H9 (cell line): ENCODE data around the gene PPP1R26. TPM values are rescaled to one million over a fixed set of nuclear protein-coding genes. Genes with fewer than 3 reads are reported as not detected.

Experiments used
- DNase-seq: peaks from one replicate; pipeline ENCODE4 v3.0.0-alpha.2; 2017
- H2AFZ ChIP-seq: one replicate; pipeline ENCODE4 v1.6.1; 2013; ENCODE audit warnings: mild to moderate bottlenecking, low read length, control low read depth, moderate library complexity
- H2AK5ac ChIP-seq: 2 replicates; pipeline ENCODE4 v1.6.1; 2013; ENCODE audit warnings: low read length, control low read depth, mixed read lengths; ENCODE audit not compliant: insufficient read length
- H2BK120ac ChIP-seq: one replicate; pipeline ENCODE4 v1.6.1; 2013; ENCODE audit warnings: low read depth, mild to moderate bottlenecking, low read length, control low read depth, inconsistent platforms; ENCODE audit not compliant: poor library complexity, severe bottlenecking
- H2BK12ac ChIP-seq: 2 replicates; pipeline ENCODE4 v1.6.1; 2013; ENCODE audit warnings: low read length, control low read depth, mixed read lengths, low read depth; ENCODE audit not compliant: insufficient read length
- H2BK15ac ChIP-seq: 2 replicates; pipeline ENCODE4 v1.6.1; 2013; ENCODE audit warnings: low read depth, low read length, control low read depth
- H2BK20ac ChIP-seq: one replicate; pipeline ENCODE4 v1.6.1; 2013; ENCODE audit warnings: low read depth, mild to moderate bottlenecking, low read length, control low read depth, inconsistent platforms; ENCODE audit not compliant: poor library complexity, severe bottlenecking
- H2BK5ac ChIP-seq: 2 replicates; pipeline ENCODE4 v1.6.1; 2013; ENCODE audit warnings: low read length, control low read depth, mixed read lengths; ENCODE audit not compliant: insufficient read length
- H3K14ac ChIP-seq: 2 replicates; pipeline ENCODE4 v1.6.1; 2013; ENCODE audit warnings: low read length, control low read depth; ENCODE audit not compliant: insufficient read depth
- H3K18ac ChIP-seq: 2 replicates; pipeline ENCODE4 v1.6.1; 2013; ENCODE audit warnings: low read depth, mild to moderate bottlenecking, mixed read lengths, low read length, control low read depth; ENCODE audit not compliant: insufficient read length
- H3K23ac ChIP-seq: 2 replicates; pipeline ENCODE4 v1.6.1; 2013; ENCODE audit warnings: low read length, control low read depth, mixed read lengths, low read depth; ENCODE audit not compliant: insufficient read length
- H3K23me2 ChIP-seq: 2 replicates; pipeline ENCODE4 v1.6.1; 2013; ENCODE audit warnings: low read depth, mild to moderate bottlenecking, mixed read lengths, low read length, control low read depth; ENCODE audit not compliant: insufficient read length, poor library complexity, severe bottlenecking
- H3K27ac ChIP-seq: 2 replicates; pipeline ENCODE4 v1.5.1; 2013; ENCODE audit warnings: low read length, control low read depth, mixed read lengths, low read depth; ENCODE audit not compliant: insufficient read length
- H3K27me3 ChIP-seq: 2 replicates; pipeline ENCODE4 v1.6.1; 2013; ENCODE audit warnings: low read length, control low read depth, inconsistent platforms; ENCODE audit not compliant: insufficient read depth
- H3K4ac ChIP-seq: 2 replicates; pipeline ENCODE4 v1.6.1; 2013; ENCODE audit warnings: low read depth, mild to moderate bottlenecking, control low read depth, inconsistent platforms, low read length, moderate library complexity
- H3K4me1 ChIP-seq: 2 replicates; pipeline ENCODE4 v1.6.1; 2013; ENCODE audit warnings: low read length, control low read depth, inconsistent platforms; ENCODE audit not compliant: insufficient read depth
- H3K4me2 ChIP-seq: 2 replicates; pipeline ENCODE4 v1.6.1; 2013; ENCODE audit warnings: low read length, control low read depth, mixed read lengths; ENCODE audit not compliant: insufficient read length, insufficient read depth
- H3K56ac ChIP-seq: 2 replicates; pipeline ENCODE4 v1.6.1; 2013; ENCODE audit warnings: low read depth, mild to moderate bottlenecking, mixed read lengths, low read length, control low read depth; ENCODE audit not compliant: insufficient read length
- H3K79me1 ChIP-seq: 2 replicates; pipeline ENCODE4 v1.6.1; 2013; ENCODE audit warnings: low read depth, mild to moderate bottlenecking, moderate library complexity, low read length, control low read depth, inconsistent platforms; ENCODE audit not compliant: insufficient read depth, poor library complexity, severe bottlenecking
- H3K79me2 ChIP-seq: 2 replicates; pipeline ENCODE4 v1.6.1; 2013; ENCODE audit warnings: low read length, control low read depth, inconsistent platforms; ENCODE audit not compliant: insufficient read depth
- H3K9ac ChIP-seq: 2 replicates; pipeline ENCODE4 v1.6.1; 2013; ENCODE audit warnings: low read length, control low read depth, mixed read lengths; ENCODE audit not compliant: insufficient read length; ENCODE audit errors: extremely low read depth
- H3K9me3 ChIP-seq: one replicate; pipeline ENCODE4 v1.6.1; 2013; ENCODE audit warnings: low read depth, low read length, inconsistent platforms; ENCODE audit not compliant: control insufficient read depth
- H3T11ph ChIP-seq: one replicate; pipeline ENCODE4 v1.6.1; 2013; ENCODE audit warnings: mild to moderate bottlenecking, low read length, control low read depth, inconsistent platforms
- H4K20me1 ChIP-seq: one replicate; pipeline ENCODE4 v1.6.1; 2013; ENCODE audit not compliant: control insufficient read depth, insufficient read length, insufficient read depth
- H4K5ac ChIP-seq: 2 replicates; pipeline ENCODE4 v1.6.1; 2013; ENCODE audit warnings: low read depth, mild to moderate bottlenecking, mixed read lengths, low read length, control low read depth; ENCODE audit not compliant: insufficient read length
- H4K8ac ChIP-seq: replicated peaks from 2 replicates; pipeline ENCODE4 v1.6.1; 2013; ENCODE audit warnings: low read length, control low read depth, mixed read lengths, low read depth; ENCODE audit not compliant: insufficient read length
- H4K91ac ChIP-seq: 2 replicates; pipeline ENCODE4 v1.6.1; 2013; ENCODE audit warnings: low read depth, mild to moderate bottlenecking, moderate library complexity, mixed read lengths, low read length, control low read depth; ENCODE audit not compliant: insufficient read length
- H3K27ac Mint-ChIP-seq, 3 experiments: 2 replicates in 2 of 3; 3 replicates in 1 of 3; pipeline ENCODE4 v1.8.0; 2020 to 2021; ENCODE audit warnings: mixed read lengths in 3 of 3, mild to moderate bottlenecking in 1 of 3, moderate library complexity in 1 of 3
- H3K27me3 Mint-ChIP-seq: 2 replicates; pipeline ENCODE4 v1.8.0; 2021; ENCODE audit warnings: low read depth, mild to moderate bottlenecking, moderate library complexity, mixed read lengths
- H3K36me3 Mint-ChIP-seq, 3 experiments: 2 replicates in 2 of 3; 3 replicates in 1 of 3; pipeline ENCODE4 v1.8.0; 2020 to 2021; ENCODE audit warnings: low read depth in 3 of 3, mixed read lengths in 3 of 3; ENCODE audit not compliant: insufficient read depth in 1 of 3
- H3K4me1 Mint-ChIP-seq, 2 experiments: 2 replicates each; pipeline ENCODE4 v1.8.0; 2020; ENCODE audit warnings: mixed read lengths in 2 of 2
- H3K4me3 Mint-ChIP-seq, 2 experiments: 2 replicates in 1 of 2; 3 replicates in 1 of 2; pipeline ENCODE4 v1.8.0; 2020 to 2021; ENCODE audit warnings: mild to moderate bottlenecking in 2 of 2, mixed read lengths in 2 of 2, moderate library complexity in 1 of 2
- H3K9me3 Mint-ChIP-seq, 2 experiments: 2 replicates in 1 of 2; 3 replicates in 1 of 2; pipeline ENCODE4 v1.8.0; 2020; ENCODE audit warnings: mild to moderate bottlenecking in 2 of 2, mixed read lengths in 2 of 2, moderate library complexity in 1 of 2
- CTCF ChIP-seq: fragments of 200-600 bp; sonication (generic); conservative IDR thresholded peaks from 3 replicates; pipeline ENCODE4 v1.8.0; 2021; ENCODE audit warnings: antibody characterized with exemption, mild to moderate bottlenecking
- WGBS: extraction: QIAGEN DNeasy Blood & Tissue Kit; methylation state at CpG from one replicate; pipeline ENCODE4 v1.1.7; 2013; ENCODE audit warnings: missing lambda C conversion rate, low lambda C conversion rate, mixed read lengths; ENCODE audit not compliant: insufficient read length; ENCODE audit errors: extremely low coverage; 5-methylcytosine and 5-hydroxymethylcytosine counted together
- total RNA-seq: library from RNA; stranded (reverse); gene quantifications from 2 replicates; pipeline ENCODE4 v1.2.1, GENCODE V29; 2021

Gene PPP1R26
- total RNA-seq, 1 experiment from 2014 or later: 38.0 TPM

DNA sequence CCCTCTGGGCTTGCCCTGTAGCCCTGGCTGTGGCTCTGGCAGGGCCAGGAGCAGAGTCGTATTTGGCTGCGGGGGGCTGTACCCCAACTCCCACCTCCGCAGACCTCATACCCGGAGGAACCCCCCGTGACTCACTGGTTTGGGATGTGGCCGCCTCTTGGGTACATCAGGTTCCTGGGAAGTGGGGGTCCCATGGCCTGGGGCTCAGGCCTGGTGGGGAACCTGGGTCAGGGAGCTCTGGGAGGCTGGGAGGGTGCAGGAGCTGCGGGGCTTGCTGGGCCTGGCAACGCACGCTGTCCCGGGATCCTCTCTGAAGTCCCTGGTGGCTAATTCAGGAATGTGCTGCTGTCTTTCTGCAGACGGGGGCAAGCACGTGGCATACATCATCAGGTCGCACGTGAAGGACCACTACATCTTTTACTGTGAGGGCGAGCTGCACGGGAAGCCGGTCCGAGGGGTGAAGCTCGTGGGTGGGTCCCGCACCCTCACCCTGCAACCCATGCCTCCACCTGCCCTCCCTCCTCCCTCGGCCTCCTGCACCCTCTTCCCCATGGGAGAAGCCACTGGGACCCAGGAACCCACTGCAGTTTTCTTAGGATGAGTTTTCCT is 44.0 kb downstream of the PPP1R26 start:
- no peaks in the 10 kb centered on the region for H3K23me2 ChIP-seq
- H3K18ac ChIP-seq: no peak overlapping the region
- no peaks in the 10 kb centered on the region for H3K79me1 ChIP-seq
- H4K20me1 ChIP-seq: no peaks in the 10 kb centered on the region
- H3T11ph ChIP-seq: no peak overlapping the region
- no peaks in the 10 kb centered on the region for H3K9me3 ChIP-seq
- no peak overlapping the region for H3K23ac ChIP-seq
- H4K5ac ChIP-seq: no peak overlapping the region
- peaks cover 4 to 11% of the 10 kb centered on the region in 2 experiments; a peak in 3 of 4 replicates for H3K4me1 Mint-ChIP-seq
- H3K4me1 ChIP-seq: no peaks in the 10 kb centered on the region; the same call in 1 of the 2 replicates
- H3K27ac Mint-ChIP-seq: no peak overlapping the region
- H2AFZ ChIP-seq: no peak overlapping the region
- H3K27ac ChIP-seq: no peak overlapping the region
- DNase-seq: no peak
- no peak overlapping the region for H3K4me3 Mint-ChIP-seq
- no peak overlapping the region for H3K4ac ChIP-seq
- H2BK15ac ChIP-seq: no peak overlapping the region
- H3K56ac ChIP-seq: no peak overlapping the region
- no peaks in the 10 kb centered on the region for H3K79me2 ChIP-seq
- no peak overlapping the region for H2BK20ac ChIP-seq
- peaks cover 2% of the 10 kb centered on the region; the same call in 1 of the 2 replicates for H3K27me3 Mint-ChIP-seq
- peaks cover 0 to 5% of the 10 kb centered on the region in 2 experiments; a peak in 2 of 5 replicates for H3K9me3 Mint-ChIP-seq
- no peak overlapping the region for H3K4me2 ChIP-seq
- no peak overlapping the region for H4K8ac ChIP-seq
- peak; percentile 26; the same call in 1 of the 3 replicates for TF ChIP-seq CTCF
- H3K27me3 ChIP-seq: no peaks in the 10 kb centered on the region
- no peak overlapping the region; the same call in 1 of the 2 replicates for H3K14ac ChIP-seq
- no peak overlapping the region for H3K9ac ChIP-seq
- WGBS: no CpG with 5 or more reads among the region's 21 CpGs
- no peaks in the 10 kb centered on the region for H3K36me3 Mint-ChIP-seq
- H2BK120ac ChIP-seq: no peak overlapping the region
- no peak overlapping the region for H2BK5ac ChIP-seq
- no peak overlapping the region for H2BK12ac ChIP-seq
- H2AK5ac ChIP-seq: no peak overlapping the region
- no peak overlapping the region for H4K91ac ChIP-seq
